K562 (cell line): ENCODE results near the gene TSC22D1. TPM values are rescaled to one million over a fixed set of nuclear protein-coding genes. Genes with fewer than 3 reads are reported as not detected.

ENCODE experiments used
- CBX1 ChIP-seq: sonication (generic); IDR thresholded peaks from 2 replicates; pipeline ENCODE4 v1.6.1; 2016; ENCODE audit warnings: antibody characterized with exemption, low read depth, mild to moderate bottlenecking
- HDAC2 ChIP-seq: fragments of 450-650 bp; IDR thresholded peaks from 2 replicates; pipeline ENCODE4 v1.6.1; 2016; ENCODE audit warnings: mild to moderate bottlenecking
- HDAC6 ChIP-seq: IDR thresholded peaks from 2 replicates; pipeline ENCODE4 v1.6.1; 2012; ENCODE audit warnings: low read depth, mild to moderate bottlenecking, control low read depth, inconsistent platforms, low read length, moderate library complexity
- HDAC8 ChIP-seq: fragments of 450-650 bp; IDR thresholded peaks from 2 replicates; pipeline ENCODE4 v1.6.1; 2016; ENCODE audit warnings: mild to moderate bottlenecking, missing genetic modification characterization, moderate library complexity, missing compliant biosample characterization
- JUND ChIP-seq, 2 experiments: IDR thresholded peaks; 2 replicates in 1 of 2; 3 replicates in 1 of 2; pipeline ENCODE4 v1.6.1; 2011; ENCODE audit warnings: borderline replicate concordance in 2 of 2, low read depth in 2 of 2, low read length in 2 of 2, improper control_type of control experiment in 1 of 2, missing biosample characterization in 1 of 2, missing genetic modification characterization in 1 of 2, missing genetic modification reagents in 1 of 2
- KLF6 ChIP-seq: fragments of 250-450 bp; sonication (Bioruptor Pico); IDR thresholded peaks from 2 replicates; pipeline ENCODE4 v1.4.0; 2020; ENCODE audit warnings: mild to moderate bottlenecking, moderate library complexity, borderline replicate concordance
- L3MBTL2 ChIP-seq: fragments of 450-650 bp; IDR thresholded peaks from 2 replicates; pipeline ENCODE4 v1.6.1; 2016; ENCODE audit warnings: mild to moderate bottlenecking, moderate library complexity
- MAFG ChIP-seq: fragments of 450-650 bp; conservative IDR thresholded peaks from 2 replicates; pipeline ENCODE4 v1.6.1; 2016; ENCODE audit warnings: missing genetic modification characterization, missing compliant biosample characterization
- MTA2 ChIP-seq: fragments of 450-650 bp; IDR thresholded peaks from 2 replicates; pipeline ENCODE4 v1.6.1; 2016; ENCODE audit warnings: low read depth
- NCOA2 ChIP-seq, 2 experiments: fragments of 450-650 bp; IDR thresholded peaks; 2 replicates each; pipeline ENCODE4 v1.6.1; 2018; ENCODE audit warnings: mild to moderate bottlenecking in 2 of 2, moderate library complexity in 1 of 2; ENCODE audit not compliant: partially characterized antibody in 2 of 2
- NFIX ChIP-seq: fragments of 250-450 bp; sonication (Bioruptor Pico); IDR thresholded peaks from 2 replicates; pipeline ENCODE4 v1.4.0; 2020; ENCODE audit warnings: low read depth, mild to moderate bottlenecking, moderate library complexity
- NUFIP1 ChIP-seq: fragments of 450-650 bp; IDR thresholded peaks from 2 replicates; pipeline ENCODE4 v1.6.1; 2018; ENCODE audit not compliant: partially characterized antibody
- SIN3B ChIP-seq: fragments of 450-650 bp; IDR thresholded peaks from 2 replicates; pipeline ENCODE4 v1.6.1; 2017; ENCODE audit warnings: low read depth, mild to moderate bottlenecking, moderate library complexity
- TCFL5 ChIP-seq: fragments of 250-450 bp; sonication (Bioruptor Pico); conservative IDR thresholded peaks from 2 replicates; pipeline ENCODE4 v1.6.1; 2021; ENCODE audit warnings: mild to moderate bottlenecking, moderate library complexity, matching md5 sums
- TEAD4 ChIP-seq, 2 experiments: sonication (generic) in 1 of 2; formaldehyde crosslinking in 1 of 2; IDR thresholded peaks; 2 replicates each; pipeline versions ENCODE4 v1.6.1 to v1.8.0; 2012 to 2022; ENCODE audit warnings: borderline replicate concordance in 1 of 2, inconsistent platforms in 1 of 2, low read length in 1 of 2, mild to moderate bottlenecking in 1 of 2, missing genetic modification reagents in 1 of 2
- TOE1 ChIP-seq, 2 experiments: fragments of 450-650 bp in 1 of 2; sonication (generic) in 1 of 2; formaldehyde crosslinking in 1 of 2; IDR thresholded peaks; 2 replicates each; pipeline versions ENCODE4 v1.7.1 to v1.8.0; 2016 to 2022; ENCODE audit warnings: borderline replicate concordance in 2 of 2, mild to moderate bottlenecking in 2 of 2, antibody characterized with exemption in 1 of 2, inconsistent platforms in 1 of 2, low read depth in 1 of 2, missing genetic modification reagents in 1 of 2, moderate library complexity in 1 of 2
- TRIM24 ChIP-seq, 2 experiments: fragments of 450-650 bp; IDR thresholded peaks; 2 replicates each; pipeline ENCODE4 v1.6.1; 2016
- ZFX ChIP-seq: sonication (generic); formaldehyde crosslinking; IDR thresholded peaks from 2 replicates; pipeline ENCODE4 v1.8.0; 2022; ENCODE audit warnings: mild to moderate bottlenecking, missing genetic modification reagents, moderate library complexity
- ZNF146 ChIP-seq: IDR thresholded peaks from one replicate; pipeline ENCODE4 v1.6.1; 2018; ENCODE audit warnings: missing compliant biosample characterization; ENCODE audit not compliant: unreplicated experiment
- ZNF436 ChIP-seq: fragments of 250-450, 450-650 bp; sonication (Bioruptor Pico); formaldehyde crosslinking; IDR thresholded peaks from 2 replicates; pipeline ENCODE4 v1.7.0; 2020; ENCODE audit warnings: mild to moderate bottlenecking
- ZNF707 ChIP-seq: fragments of 250-450 bp; sonication (Bioruptor Pico); conservative IDR thresholded peaks from 2 replicates; pipeline ENCODE4 v1.8.0; 2022; ENCODE audit warnings: inconsistent platforms, mild to moderate bottlenecking, moderate library complexity
- ZNF830 ChIP-seq: fragments of 250-450 bp; sonication (Bioruptor Pico); IDR thresholded peaks from 2 replicates; pipeline ENCODE4 v1.5.0; 2021; ENCODE audit warnings: mild to moderate bottlenecking
- polyA plus RNA-seq, 8 experiments: library from polyadenylated mRNA; depleted of rRNA in 4 of 8; stranded (reverse) in 5 of 8; unstranded in 3 of 8; fragments of >200 nt; fragmentation: Nextera tagmentation in 2 of 8; fragmentation: Illumina TruSeq in 1 of 8; extraction: Ambion mirVana in 2 of 8; extraction: Trizol in 1 of 8; gene quantifications; 2 replicates each; pipeline versions ENCODE4 v1.2.1 to v1.2.3, GENCODE V29; 2011 to 2014; ENCODE audit warnings: inconsistent platforms in 1 of 8, missing spikeins in 1 of 8
- total RNA-seq, 7 experiments: library from RNA; depleted of rRNA in 6 of 7; stranded (reverse); fragments of >200 nt in 6 of 7; fragmentation: Illumina TruSeq in 2 of 7; extraction: Trizol in 2 of 7; gene quantifications; 2 replicates each; pipeline versions ENCODE4 v1.2.1 to v1.2.3, GENCODE V29; 2011 to 2021; ENCODE audit warnings: low replicate concordance in 1 of 7
- TF ChIP-seq, protein P1 (sequence below): sonication (generic); IDR thresholded peaks from 2 replicates; pipeline ENCODE4 v1.6.1; 2016
- TF ChIP-seq, protein P2 (sequence below): sonication (generic); formaldehyde crosslinking; IDR thresholded peaks from 2 replicates; pipeline ENCODE4 v1.8.0; 2022; ENCODE audit warnings: missing genetic modification reagents, mild to moderate bottlenecking, moderate library complexity, borderline replicate concordance
- TF ChIP-seq, protein P3 (sequence below): fragments of 250-450 bp; sonication (Bioruptor Pico); IDR thresholded peaks from 2 replicates; pipeline ENCODE4 v1.8.0; 2021; ENCODE audit warnings: borderline replicate concordance, mild to moderate bottlenecking, moderate library complexity; ENCODE audit not compliant: poor library complexity, severe bottlenecking
- TF ChIP-seq, protein P4 (sequence below): fragments of 250-450 bp; sonication (Bioruptor Pico); IDR thresholded peaks from 2 replicates; pipeline ENCODE4 v1.8.0; 2021; ENCODE audit warnings: mild to moderate bottlenecking, moderate library complexity

TSC22D1 gene
- total and polyA plus RNA-seq, 9 of the 15 experiments (the other 6 are each of a cell fraction or from before 2014, with no cell fraction given) = 2.6 to 19.8 (median 8.4) TPM

DNA sequence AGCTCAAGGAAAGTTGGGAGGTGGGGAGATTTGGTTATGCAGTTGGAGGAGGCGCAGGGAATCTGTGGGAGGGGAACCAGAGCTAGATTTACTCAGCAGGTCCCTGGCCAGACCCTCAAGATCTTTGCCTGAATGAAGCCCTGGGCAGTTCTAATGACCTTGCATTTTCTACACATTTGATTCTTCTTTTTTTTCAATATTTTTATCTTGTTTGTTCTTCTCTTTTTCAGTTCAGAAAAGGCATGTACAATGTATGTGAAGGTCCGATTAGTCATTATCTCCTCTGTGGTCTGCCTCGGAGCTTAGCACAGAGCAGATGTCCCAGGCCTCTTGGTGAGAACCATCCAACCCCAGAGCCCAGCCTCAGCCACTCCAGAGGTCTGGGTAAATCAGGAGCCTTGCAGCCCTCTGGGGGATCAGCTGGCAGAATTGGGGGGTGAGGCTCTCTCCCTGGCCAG is 178.3 kb downstream of the TSC22D1 start (continued):
- TF ChIP-seq ZNF707 (CRISPR knock-in tag) = no peak
- TF ChIP-seq ZNF146 = no peak
- peak; percentile 83 to 90 for TF ChIP-seq TRIM24 (IDR thresholded peaks at IDR 0.05)
- TF ChIP-seq ZFX (CRISPR knock-in tag) = no peak
- TF ChIP-seq MAFG (tag) = peak; percentile 77
- TF ChIP-seq HDAC8 (tag) = no peak
- TF ChIP-seq, protein P1, sequence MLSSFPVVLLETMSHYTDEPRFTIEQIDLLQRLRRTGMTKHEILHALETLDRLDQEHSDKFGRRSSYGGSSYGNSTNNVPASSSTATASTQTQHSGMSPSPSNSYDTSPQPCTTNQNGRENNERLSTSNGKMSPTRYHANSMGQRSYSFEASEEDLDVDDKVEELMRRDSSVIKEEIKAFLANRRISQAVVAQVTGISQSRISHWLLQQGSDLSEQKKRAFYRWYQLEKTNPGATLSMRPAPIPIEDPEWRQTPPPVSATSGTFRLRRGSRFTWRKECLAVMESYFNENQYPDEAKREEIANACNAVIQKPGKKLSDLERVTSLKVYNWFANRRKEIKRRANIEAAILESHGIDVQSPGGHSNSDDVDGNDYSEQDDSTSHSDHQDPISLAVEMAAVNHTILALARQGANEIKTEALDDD = no peak
- TF ChIP-seq CBX1 = no peak
- no peak for TF ChIP-seq NUFIP1
- peak; percentile 99 for TF ChIP-seq TEAD4 (IDR thresholded peaks at IDR 0.05; ENCODE audit: low read length)
- TF ChIP-seq TEAD4 (CRISPR knock-in tag; IDR thresholded peaks at IDR 0.05; ENCODE audit: borderline replicate concordance) = no peak
- TF ChIP-seq HDAC6 = no peak
- no peak for TF ChIP-seq L3MBTL2
- TF ChIP-seq ZNF436 = no peak
- TF ChIP-seq TCFL5 (CRISPR knock-in tag) = no peak
- peak; percentile 50; the same call in 1 of the 2 replicates for TF ChIP-seq JUND (IDR thresholded peaks at IDR 0.05; ENCODE audit: borderline replicate concordance, low read depth, low read length)
- no peak; the same call in 2 of the 3 replicates for TF ChIP-seq JUND (tag; IDR thresholded peaks at IDR 0.05; ENCODE audit: borderline replicate concordance, low read depth, low read length)
- no peak for TF ChIP-seq KLF6 (CRISPR knock-in tag)
- TF ChIP-seq MTA2 = peak; percentile 96
- TF ChIP-seq, protein P2, sequence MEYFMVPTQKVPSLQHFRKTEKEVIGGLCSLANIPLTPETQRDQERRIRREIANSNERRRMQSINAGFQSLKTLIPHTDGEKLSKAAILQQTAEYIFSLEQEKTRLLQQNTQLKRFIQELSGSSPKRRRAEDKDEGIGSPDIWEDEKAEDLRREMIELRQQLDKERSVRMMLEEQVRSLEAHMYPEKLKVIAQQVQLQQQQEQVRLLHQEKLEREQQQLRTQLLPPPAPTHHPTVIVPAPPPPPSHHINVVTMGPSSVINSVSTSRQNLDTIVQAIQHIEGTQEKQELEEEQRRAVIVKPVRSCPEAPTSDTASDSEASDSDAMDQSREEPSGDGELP (CRISPR knock-in tag) = peak; percentile 96
- TF ChIP-seq, protein P3, sequence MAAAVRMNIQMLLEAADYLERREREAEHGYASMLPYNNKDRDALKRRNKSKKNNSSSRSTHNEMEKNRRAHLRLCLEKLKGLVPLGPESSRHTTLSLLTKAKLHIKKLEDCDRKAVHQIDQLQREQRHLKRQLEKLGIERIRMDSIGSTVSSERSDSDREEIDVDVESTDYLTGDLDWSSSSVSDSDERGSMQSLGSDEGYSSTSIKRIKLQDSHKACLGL = no peak
- TF ChIP-seq ZNF830 (CRISPR knock-in tag) = no peak
- no peak for TF ChIP-seq NCOA2 (IDR thresholded peaks at IDR 0.05; ENCODE audit: partially characterized antibody in 2 of 2)
- TF ChIP-seq, protein P4, sequence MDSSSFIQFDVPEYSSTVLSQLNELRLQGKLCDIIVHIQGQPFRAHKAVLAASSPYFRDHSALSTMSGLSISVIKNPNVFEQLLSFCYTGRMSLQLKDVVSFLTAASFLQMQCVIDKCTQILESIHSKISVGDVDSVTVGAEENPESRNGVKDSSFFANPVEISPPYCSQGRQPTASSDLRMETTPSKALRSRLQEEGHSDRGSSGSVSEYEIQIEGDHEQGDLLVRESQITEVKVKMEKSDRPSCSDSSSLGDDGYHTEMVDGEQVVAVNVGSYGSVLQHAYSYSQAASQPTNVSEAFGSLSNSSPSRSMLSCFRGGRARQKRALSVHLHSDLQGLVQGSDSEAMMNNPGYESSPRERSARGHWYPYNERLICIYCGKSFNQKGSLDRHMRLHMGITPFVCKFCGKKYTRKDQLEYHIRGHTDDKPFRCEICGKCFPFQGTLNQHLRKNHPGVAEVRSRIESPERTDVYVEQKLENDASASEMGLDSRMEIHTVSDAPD (CRISPR knock-in tag) = no peak
- no peak for TF ChIP-seq NFIX
- TF ChIP-seq HDAC2 = peak; percentile 78; the same call in 1 of the 2 replicates
- TF ChIP-seq TOE1 (IDR thresholded peaks at IDR 0.05; ENCODE audit: borderline replicate concordance) = 0 out of 2 replicates have a peak, but pooled peaks have one; percentile 17
- TF ChIP-seq TOE1 (CRISPR knock-in tag; IDR thresholded peaks at IDR 0.05; ENCODE audit: borderline replicate concordance, low read depth) = no peak
- no peak for TF ChIP-seq SIN3B
